GM13976 (cell line): ENCODE data around the gene CDK18.
A peak's percentile ranks its signal among the peaks of the same experiment; 100 is the strongest.

Experiments used
- DNase-seq: peaks from one replicate; pipeline ENCODE4 v3.0.0; 2012; ENCODE audit warnings: low spot score
- CTCF ChIP-seq: IDR thresholded peaks from 2 replicates; pipeline ENCODE4 v1.5.1; 2012; ENCODE audit warnings: borderline replicate concordance, mild to moderate bottlenecking; ENCODE audit not compliant: insufficient read depth; ENCODE audit errors: extremely low read depth, missing control alignments, control extremely low read depth
- in situ Hi-C: fragments of 300-500 bp; cut with MboI; formaldehyde crosslinking; loops from one replicate; pipeline ENCODE4 v1.12.0; 2022; ENCODE audit warnings: low sequenced_read_pairs, mixed read lengths, inconsistent platforms; ENCODE audit not compliant: unreplicated experiment

CDK18 gene

GRCh38 chr1:205542367-205542766 lies 37.9 kb downstream of the CDK18 start:
- in situ Hi-C loops, result no loop called here
- DNase-seq, result peak; percentile 0
- TF ChIP-seq CTCF, result no peak

- no peak for TF ChIP-seq CTCF
- in situ Hi-C loops, result no loop called here
- peak; percentile 50 for DNase-seq
These were observed 39.2 kb downstream of the CDK18 start for GRCh38 chr1:205543351-205544301.

- DNase-seq, result peak; percentile 5
- in situ Hi-C loops, result no loop called here
These were observed 40.8 kb downstream of the CDK18 start for GRCh38 chr1:205545001-205545919.

GRCh38 chr1:205545991-205546390 lies 41.5 kb downstream of the CDK18 start:
- peak; percentile 1 for DNase-seq
- in situ Hi-C loops, result no loop called here
- no peak for TF ChIP-seq CTCF

More at GRCh38 chr1:205545001-205545919, 40.8 kb downstream of the CDK18 start:
- TF ChIP-seq CTCF, result no peak

GRCh38 chr1:205546541-205546940 lies 42.1 kb downstream of the CDK18 start:
- TF ChIP-seq CTCF, result no peak
- DNase-seq, result no peak
- in situ Hi-C loops, result no loop called here
